Brain microvascular endothelial cell (primary cell): ENCODE measurements around the gene AHRR.

Experiments used
- DNase-seq: peaks from one replicate; pipeline ENCODE4 v3.0.0-alpha.2; 2020
- H3K27ac ChIP-seq: fragments of 250-450 bp; sonication (Bioruptor Pico); 2 replicates; pipeline ENCODE4 v1.5.1; 2020; ENCODE audit warnings: mild to moderate bottlenecking, moderate library complexity
- H3K27me3 ChIP-seq: fragments of 250-450 bp; sonication (Bioruptor Pico); replicated peaks from 2 replicates; pipeline ENCODE4 v1.5.1; 2020; ENCODE audit warnings: mild to moderate bottlenecking
- H3K36me3 ChIP-seq: fragments of 250-450 bp; sonication (Bioruptor Pico); replicated peaks from 2 replicates; pipeline ENCODE4 v1.5.1; 2020; ENCODE audit warnings: mild to moderate bottlenecking
- H3K4me3 ChIP-seq: 2 replicates; pipeline ENCODE4 v1.5.1; 2011; ENCODE audit warnings: low read depth, mild to moderate bottlenecking, control low read depth, low read length, moderate library complexity
- CTCF ChIP-seq: IDR thresholded peaks from 2 replicates; pipeline ENCODE4 v1.5.1; 2011; ENCODE audit warnings: low read depth, mild to moderate bottlenecking, moderate library complexity, low read length, control low read depth, inconsistent platforms; ENCODE audit errors: missing control alignments
- in situ Hi-C: cut with HindIII; loops from 2 replicates; pipeline ENCODE4 v1.10.0; 2017; ENCODE audit warnings: low sequenced_read_pairs, low pct_ligation_motif_present

AHRR gene

GRCh38 chr5:431711-432050 lies 110.2 kb downstream of the AHRR start:
- in situ Hi-C loops = no loop called here
- TF ChIP-seq CTCF = no peak
- Histone ChIP-seq H3K27ac (no peak overlapping the region), H3K36me3 (no peaks in the 10 kb centered on the region), H3K4me3 (no peak overlapping the region), H3K27me3 (no peaks in the 10 kb centered on the region)
- no peak for DNase-seq

GRCh38 chr5:432201-432927 lies 110.8 kb downstream of the AHRR start:
- no peaks in the 10 kb centered on the region for H3K36me3 ChIP-seq
- H3K4me3 ChIP-seq = no peak overlapping the region
- in situ Hi-C loops = no loop called here
- no peak for TF ChIP-seq CTCF
- no peak overlapping the region for H3K27ac ChIP-seq
- DNase-seq = no peak
- no peaks in the 10 kb centered on the region for H3K27me3 ChIP-seq

GRCh38 chr5:432928-433791 lies 111.6 kb downstream of the AHRR start:
- no peak for DNase-seq
- no peak for TF ChIP-seq CTCF
- Histone ChIP-seq H3K27ac (no peak overlapping the region), H3K27me3 (no peaks in the 10 kb centered on the region), H3K36me3 (no peaks in the 10 kb centered on the region), H3K4me3 (no peak overlapping the region)
- in situ Hi-C loops = no loop called here

- in situ Hi-C loops = no loop called here
- H3K36me3 ChIP-seq = no peaks in the 10 kb centered on the region
- DNase-seq = no peak
- TF ChIP-seq CTCF = no peak
- no peak overlapping the region for H3K4me3 ChIP-seq
- no peak overlapping the region for H3K27ac ChIP-seq
- no peaks in the 10 kb centered on the region for H3K27me3 ChIP-seq
Measured at GRCh38 chr5:433836-434235, 112.3 kb downstream of the AHRR start.

- Histone ChIP-seq H3K36me3 (no peaks in the 10 kb centered on the region), H3K27me3 (no peaks in the 10 kb centered on the region), H3K27ac (no peak overlapping the region), H3K4me3 (no peak overlapping the region)
- no peak for TF ChIP-seq CTCF
- DNase-seq = no peak
- in situ Hi-C loops = no loop called here
Measured at GRCh38 chr5:434443-435146, 113.1 kb downstream of the AHRR start.
